OCI-M2 (cell line): ENCODE measurements around the gene GUCY2C.
"Not testable (repeated sequence)": the region's sequence is repeated elsewhere in the genome, so short reads cannot be mapped to it uniquely, and the experiment has no call there.

Experiments used
- DNase-seq: peaks from one replicate; lab custom pipeline; 2025; ENCODE audit not compliant: unreplicated experiment; lab: John Stamatoyannopoulos, UW

GUCY2C gene

GRCh38 chr12:14682231-14682630, 14.2 kb downstream of the GUCY2C start:
- not testable (repeated sequence) for DNase-seq

- DNase-seq = no peak
Measured at GRCh38 chr12:14681625-14682024, 14.8 kb downstream of the GUCY2C start.

- no peak for DNase-seq
Measured at GRCh38 chr12:14681190-14681589, 15.2 kb downstream of the GUCY2C start.

GRCh38 chr12:14678547-14679150, 17.8 kb downstream of the GUCY2C start:
- DNase-seq = no peak

GRCh38 chr12:14668591-14668990, 27.8 kb downstream of the GUCY2C start:
- DNase-seq = no peak

GRCh38 chr12:14665354-14666348, 30.7 kb downstream of the GUCY2C start:
- no peak for DNase-seq

DNA sequence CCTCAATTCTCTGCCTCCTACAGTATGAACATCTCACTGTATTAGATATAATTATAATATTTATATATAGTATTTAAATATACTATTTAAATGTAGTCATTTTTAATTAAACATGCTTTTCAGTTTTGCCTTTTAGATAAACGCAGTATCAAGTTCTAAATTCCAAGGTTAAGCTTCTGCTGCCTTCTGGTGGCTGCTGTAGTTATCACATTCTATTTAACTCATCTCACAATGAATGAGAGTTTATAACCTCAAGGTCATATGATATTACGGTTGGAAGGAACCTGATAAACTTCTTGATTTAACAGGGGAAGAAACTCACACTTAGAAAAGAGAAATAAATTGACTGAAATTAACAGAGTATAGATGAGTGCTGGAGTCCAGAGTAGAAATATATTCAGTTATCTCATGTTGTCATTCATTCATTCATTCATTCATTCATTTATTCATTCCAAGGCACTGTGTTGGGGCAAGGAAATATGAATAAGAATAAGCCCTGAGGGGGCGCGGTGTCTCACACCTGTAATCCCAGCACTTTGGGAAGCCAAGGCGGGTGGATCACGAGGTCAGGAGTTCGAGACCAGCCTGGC, 31.9 kb downstream of the GUCY2C start:
- no peak for DNase-seq

DNA sequence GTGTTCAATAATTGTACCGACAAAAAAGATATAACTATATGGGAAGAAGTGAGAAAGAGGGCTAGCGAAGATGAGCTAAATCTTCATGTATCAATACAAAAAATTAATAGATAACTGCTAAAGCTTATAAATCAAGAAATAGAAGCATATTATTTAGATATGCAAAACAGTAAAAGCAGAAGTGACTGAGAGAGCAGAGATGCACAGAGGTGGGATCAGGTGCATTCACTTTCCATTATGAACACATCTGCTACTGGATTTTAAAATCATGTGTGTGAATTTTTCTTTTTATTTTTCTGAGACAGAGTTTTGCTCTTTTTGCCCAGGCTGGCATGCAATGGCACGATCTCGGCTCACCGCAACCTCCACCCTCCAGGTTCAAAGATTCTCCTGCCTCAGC, 33.4 kb downstream of the GUCY2C start:
- DNase-seq = no peak

DNA sequence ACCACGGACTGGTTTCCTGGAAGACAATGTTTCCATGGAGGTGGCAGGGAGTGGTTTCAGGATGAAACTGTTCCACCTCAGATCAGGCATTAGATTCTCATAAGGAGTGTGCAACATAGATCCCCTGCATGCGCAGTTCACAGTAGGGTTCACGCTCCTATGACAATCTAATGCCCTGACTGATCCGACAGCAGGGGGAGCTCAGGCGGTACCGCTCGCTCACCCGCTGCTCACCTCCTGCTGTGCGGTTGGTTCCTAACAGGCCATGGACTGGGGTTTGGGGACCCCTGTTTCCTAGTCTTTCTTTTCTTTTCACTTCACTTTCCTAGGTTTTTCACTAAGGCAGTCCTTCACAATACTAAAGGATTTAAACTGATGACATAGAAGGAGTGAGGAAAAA, 39.6 kb downstream of the GUCY2C start:
- DNase-seq = no peak

- no peak for DNase-seq
Measured at GRCh38 chr12:14655284-14655683, 41.1 kb downstream of the GUCY2C start.

DNA sequence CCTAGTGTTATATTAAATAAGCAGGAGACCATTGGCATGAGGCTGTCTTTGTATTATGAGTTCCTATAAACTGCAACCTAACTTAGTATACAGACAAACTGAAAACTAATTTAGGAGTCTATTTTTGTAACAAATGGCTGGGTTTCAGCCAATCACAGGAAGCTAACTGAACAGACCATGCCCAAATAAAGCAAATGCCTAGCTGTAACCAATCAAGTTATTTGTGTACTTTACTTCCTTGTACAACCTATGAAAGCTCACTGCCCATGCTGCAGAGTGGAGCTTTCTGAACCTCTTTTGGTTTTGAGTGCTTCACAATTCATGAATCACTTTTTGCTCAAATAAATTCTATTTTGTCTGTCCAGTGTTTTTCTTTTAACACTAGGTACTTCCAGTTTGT, 41.6 kb downstream of the GUCY2C start:
- no peak for DNase-seq

DNA sequence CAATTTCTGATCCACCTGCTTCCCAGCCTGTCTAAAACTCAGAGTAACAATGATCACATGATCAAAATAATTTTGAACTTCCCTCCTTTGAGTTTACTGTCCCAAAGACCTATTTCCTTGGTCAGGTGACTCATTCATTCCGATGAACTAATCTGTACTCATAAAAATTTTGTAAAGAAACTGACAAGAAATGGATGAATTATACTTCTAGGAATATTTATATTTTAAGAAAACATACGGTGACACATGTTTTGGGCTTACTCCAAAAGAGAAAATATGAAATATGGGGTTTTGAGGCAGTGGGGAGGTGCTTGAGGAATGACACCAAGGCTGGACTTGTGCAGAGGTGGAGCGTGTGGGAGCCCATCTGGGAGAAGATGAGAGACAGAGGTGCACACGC, 42.0 kb downstream of the GUCY2C start:
- no peak for DNase-seq

- DNase-seq = no peak
Measured at GRCh38 chr12:14652483-14652882, 43.9 kb downstream of the GUCY2C start.

- no peak for DNase-seq
Measured at GRCh38 chr12:14651371-14651770, 45.0 kb downstream of the GUCY2C start.

- DNase-seq = no peak
Measured at GRCh38 chr12:14650789-14651188, 45.6 kb downstream of the GUCY2C start.

GRCh38 chr12:14647028-14647750, 49.2 kb downstream of the GUCY2C start:
- DNase-seq = no peak

- DNase-seq = no peak
Measured at GRCh38 chr12:14643251-14643650, 53.1 kb downstream of the GUCY2C start.

DNA sequence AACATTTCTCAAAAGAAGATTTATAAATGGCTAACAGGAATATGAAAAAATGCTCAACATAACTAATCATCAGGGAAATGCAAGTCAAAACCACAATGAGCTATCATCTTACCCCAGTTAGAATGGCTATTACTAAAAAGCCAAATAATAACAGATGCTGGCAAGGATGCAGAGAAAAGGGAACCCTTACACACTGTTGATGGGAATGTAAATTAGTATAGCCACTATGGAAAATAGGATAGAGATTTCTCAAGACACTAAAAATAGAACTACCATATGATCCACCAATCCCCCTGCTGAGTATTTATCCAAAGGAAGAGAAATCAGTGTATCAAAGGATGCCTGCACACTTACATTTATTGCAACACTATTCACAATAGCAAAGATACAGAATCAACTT, 58.3 kb downstream of the GUCY2C start:
- DNase-seq = no peak

DNA sequence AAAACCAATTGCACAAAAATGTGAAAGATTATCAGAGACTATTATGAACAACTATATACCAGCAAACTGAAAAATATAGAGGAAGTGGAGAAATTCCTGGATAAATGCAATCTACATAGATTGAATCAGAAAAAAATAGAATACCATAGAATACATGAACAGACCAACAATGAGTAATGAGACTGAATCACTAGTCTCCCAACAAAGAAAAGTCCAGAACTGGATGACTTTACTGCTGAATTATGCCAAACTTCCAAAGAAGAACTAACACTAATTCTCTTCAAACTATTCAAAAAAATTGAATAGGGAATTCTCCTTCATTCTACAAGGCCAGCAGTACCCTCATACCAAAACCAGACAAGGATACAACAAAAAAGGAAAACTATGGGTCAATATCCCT, 60.6 kb downstream of the GUCY2C start:
- DNase-seq = no peak

DNA sequence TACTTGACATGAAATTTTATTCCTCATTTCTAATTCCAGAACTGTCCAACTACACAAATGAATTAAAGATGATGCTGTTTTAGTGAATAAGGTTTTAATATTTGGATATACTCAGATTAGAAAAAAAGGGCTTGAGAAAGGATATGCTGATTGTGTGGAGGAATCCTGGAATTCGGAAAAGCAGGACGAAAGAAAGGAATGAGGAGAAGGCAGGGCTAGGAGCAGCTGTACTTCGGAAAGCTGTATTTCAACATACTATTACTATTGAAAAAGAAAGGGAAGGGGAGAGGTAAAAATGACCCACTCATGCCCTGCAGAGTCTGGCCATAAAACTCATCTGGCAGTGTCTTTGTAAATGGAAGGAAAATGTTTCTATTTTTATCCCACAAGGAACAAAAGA, 65.6 kb downstream of the GUCY2C start:
- DNase-seq = no peak
